GM18858 (cell line): ENCODE results near the gene DKKL1.

Experiments
- ATAC-seq: cut with Tn5 transposase; IDR thresholded peaks from one replicate; pipeline ENCODE4 v1.9.1; 2021; ENCODE audit not compliant: unreplicated experiment

The DKKL1 gene

DNA sequence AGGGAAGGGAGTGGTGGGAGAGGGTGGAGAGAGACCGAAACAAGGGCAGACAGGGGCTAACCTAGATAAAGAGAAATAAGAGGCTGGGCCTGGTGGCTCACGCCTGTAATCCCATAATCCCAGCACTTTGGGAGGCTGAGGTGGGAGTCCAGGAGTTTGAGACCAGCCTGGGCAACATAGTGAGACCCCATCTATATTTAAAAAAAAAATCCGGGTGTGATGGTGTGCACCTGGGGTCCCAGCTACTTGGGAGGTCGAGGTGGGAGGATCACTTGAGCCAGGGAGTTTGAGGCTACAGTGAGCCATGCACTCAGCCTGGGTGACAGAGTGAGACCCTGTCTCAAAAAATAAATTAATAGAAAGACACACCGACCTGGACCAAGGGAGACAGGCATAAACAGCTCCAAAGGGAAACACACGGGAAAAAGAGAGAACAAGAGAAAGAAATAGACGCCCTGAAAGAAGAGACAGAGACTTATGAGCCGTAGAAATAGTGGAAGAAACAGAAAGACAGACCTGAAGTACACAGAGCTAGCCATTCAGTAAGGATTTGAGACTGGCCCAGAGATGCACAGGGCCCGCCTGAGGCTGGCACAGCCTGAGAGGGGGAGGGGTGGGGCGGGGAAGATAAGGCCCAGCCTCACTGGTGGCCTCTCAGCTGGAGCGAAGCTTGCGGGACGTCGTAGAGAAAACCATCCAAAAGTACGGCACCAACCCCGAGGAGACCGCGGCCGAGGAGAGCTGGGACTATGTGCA lies 26.2 kb upstream of the DKKL1 start:
- ATAC-seq = no peak

DNA sequence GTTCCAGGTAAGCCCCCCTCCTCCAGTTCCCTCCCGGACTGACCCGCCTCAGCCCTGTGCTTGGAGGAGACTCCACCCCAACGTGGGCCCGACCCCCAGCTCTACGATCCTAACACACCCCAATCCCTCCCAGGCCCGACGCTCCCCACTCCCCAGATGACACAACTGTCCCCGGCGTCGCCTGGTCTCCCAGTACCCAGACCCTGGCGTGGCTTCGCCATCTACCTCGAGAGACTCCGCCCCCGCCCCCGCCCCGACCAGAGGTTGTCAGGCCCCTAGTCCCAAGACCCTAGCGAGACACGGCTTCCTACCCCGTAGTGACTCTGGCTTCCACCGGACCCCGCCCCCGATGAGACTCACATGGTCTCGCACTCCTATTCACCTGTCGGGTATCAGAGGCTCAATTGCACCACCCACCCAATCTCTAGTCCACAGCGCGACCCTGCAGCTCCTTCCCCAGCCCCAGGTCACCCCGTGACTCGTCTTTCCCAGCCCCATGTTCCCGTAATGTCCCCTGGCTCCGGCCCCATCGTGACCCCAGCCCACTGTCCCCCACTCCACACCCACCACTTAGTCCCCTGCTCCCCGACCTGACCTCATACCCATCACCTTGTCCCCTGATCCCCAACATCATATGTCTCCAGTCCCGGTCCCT lies 25.5 kb upstream of the DKKL1 start:
- ATAC-seq = no peak

DNA sequence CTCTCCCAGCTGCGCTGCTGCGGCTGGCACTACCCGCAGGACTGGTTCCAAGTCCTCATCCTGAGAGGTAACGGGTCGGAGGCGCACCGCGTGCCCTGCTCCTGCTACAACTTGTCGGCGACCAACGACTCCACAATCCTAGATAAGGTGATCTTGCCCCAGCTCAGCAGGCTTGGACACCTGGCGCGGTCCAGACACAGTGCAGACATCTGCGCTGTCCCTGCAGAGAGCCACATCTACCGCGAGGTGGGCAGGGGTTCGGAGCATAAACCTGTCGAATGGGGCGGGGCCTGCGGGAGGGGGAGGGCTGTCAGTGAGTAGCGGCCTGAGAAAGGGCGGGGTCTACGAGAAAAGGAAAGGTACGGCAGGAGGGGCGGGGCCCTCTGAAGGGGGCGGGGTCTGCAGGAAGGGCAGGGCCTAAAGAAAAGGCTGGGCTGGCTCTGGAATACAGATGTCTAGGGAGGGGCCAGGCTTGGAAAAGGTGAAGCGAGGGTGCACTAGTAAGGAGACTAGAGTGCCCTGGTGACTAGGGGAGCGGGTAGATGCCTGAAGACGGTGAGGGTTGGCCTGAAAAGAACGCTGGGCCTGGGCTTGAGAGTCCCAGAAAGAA lies 24.9 kb upstream of the DKKL1 start:
- no peak for ATAC-seq

DNA sequence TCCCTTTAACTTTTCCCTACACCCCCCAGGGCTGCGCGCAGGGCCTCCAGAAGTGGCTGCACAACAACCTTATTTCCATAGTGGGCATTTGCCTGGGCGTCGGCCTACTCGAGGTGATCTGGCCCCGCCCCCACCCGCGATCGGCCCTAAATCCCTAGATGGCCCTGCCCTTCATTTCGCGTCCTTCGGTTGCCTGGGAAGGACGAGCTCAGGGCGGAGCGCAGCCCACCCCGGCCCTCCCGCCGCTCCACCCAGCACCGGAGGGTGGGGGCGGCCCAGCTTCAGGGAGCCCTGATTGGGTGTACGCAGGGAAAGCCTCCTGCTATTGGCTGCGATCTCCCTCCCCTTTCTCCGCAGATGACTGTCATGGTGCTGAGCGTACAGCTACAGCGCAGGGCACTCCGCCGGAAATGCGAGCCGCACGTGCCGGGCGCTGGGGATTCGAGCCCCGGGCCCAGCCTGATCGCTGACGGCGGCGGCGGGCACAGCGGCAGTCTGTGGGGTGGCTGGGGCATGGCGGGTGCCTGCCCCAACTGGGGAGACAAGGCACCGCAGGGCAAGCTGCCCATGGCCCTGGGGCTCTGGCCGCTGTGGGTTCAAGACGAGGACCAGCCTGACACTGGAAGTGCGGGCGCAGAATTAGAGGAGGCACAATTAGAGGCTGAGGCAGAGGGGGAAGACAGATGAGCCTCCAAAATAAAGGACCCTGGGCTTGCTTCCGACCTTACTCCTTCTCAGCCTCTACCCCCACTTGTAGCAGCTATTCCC lies 24.2 kb upstream of the DKKL1 start:
- ATAC-seq = no peak

- no peak for ATAC-seq
Measured at GRCh38 chr19:49340069-49340864, 23.4 kb upstream of the DKKL1 start.

GRCh38 chr19:49340865-49341718 lies 22.6 kb upstream of the DKKL1 start:
- no peak for ATAC-seq

DNA sequence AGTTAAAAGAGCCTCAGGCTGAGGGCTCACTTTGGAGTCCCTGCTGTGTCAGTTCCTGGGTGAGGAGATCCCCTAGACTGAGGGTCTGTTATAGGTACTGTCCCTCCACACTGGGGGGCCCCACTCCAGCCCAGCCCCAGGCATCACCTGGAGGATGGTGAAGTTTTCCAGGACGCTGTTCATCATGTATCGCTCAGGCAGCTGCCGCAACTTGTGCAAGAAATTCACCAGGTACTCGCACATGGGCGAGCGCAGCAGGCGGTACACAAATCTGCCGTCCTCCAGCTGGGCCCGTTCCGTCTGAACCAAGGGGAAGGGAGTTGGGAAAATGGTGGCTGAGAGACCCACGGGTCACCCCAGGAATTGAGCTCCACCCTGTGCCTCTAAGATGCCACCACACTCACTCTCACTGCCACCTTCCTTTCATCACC lies 21.4 kb upstream of the DKKL1 start:
- no peak for ATAC-seq

GRCh38 chr19:49343123-49343522 lies 20.6 kb upstream of the DKKL1 start:
- ATAC-seq = no peak

GRCh38 chr19:49344505-49345423 lies 18.9 kb upstream of the DKKL1 start:
- no peak for ATAC-seq

DNA sequence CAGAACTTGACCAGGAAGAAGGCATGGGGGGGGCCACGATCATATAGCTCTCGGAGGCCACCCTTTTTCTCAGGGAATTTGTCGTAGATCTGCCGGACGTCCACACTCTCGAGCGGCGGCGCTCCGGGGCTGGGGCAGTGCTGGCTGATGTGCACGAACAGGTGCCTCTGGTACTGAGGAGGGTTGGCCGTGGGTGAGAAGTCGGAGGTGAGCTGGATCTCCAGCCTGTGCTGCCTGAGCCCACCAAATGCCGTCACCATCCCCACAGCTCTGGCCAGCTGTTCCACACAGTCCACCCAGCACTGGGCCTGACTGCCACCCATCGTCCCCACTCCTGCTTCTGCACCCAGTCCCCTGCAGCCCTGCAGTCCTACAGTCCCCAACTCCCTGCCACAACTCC lies 16.5 kb upstream of the DKKL1 start:
- ATAC-seq = no peak

DNA sequence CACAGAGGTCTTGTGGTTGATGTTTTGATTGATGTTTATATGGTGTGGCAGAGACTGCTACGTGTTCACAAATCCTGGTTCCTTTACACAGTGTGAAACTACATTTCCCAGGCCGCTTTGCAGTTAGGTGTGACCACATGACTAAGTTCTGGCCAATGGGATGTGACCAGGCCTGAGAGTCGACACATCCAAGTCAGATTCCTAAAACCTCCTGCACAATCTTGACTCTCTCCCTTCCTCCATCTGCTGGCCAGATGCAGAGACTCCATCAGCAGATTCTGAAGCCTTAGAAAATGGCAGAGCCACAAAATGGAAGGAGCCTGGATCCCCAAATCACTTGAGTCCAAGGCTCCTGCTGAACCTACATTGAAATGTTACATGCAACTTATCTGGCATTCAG lies 15.8 kb upstream of the DKKL1 start:
- ATAC-seq = no peak

DNA sequence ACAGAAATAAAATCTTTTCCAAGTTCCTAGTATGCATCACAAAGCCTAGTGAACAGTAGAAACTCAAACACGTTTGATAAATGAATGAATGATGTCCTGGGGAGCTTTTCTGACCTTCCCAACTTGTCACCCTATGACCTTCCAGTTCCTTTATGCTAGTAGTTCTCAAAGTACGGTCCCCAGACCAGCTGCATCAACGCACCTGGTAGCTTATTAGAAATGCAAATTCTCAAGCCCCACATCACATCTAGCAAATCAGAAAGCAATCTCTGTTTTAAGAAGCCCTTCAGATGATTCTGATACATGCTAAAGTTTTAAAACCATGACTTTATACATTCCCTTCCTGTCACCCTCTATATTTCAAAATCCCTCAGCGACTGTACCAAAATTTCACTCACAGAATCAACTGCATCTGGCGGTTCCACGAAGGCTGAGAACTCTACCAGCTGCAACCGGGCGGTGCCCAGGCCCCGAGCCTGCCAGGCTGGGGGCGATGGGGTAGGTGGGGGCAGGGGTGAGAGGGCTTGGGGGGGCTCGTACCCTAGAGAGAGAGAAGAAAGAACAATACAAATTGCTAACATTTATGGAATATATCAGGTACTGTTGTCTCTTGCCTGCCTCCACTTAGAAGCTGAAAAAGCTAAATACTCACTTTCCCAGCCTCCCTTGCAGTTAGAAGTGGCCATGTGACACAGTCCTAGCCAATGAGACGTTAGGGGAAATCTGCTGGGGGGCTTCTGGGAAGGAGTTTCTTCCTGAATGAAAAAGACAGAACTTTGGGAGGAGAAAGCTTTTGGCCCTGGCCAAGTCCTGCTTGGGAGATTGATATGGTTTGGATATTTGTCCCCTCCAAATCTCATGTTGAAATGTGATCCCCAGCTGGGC lies 15.1 kb upstream of the DKKL1 start:
- ATAC-seq = no peak

- no peak for ATAC-seq
Measured at GRCh38 chr19:49349567-49349966, 14.1 kb upstream of the DKKL1 start.

DNA sequence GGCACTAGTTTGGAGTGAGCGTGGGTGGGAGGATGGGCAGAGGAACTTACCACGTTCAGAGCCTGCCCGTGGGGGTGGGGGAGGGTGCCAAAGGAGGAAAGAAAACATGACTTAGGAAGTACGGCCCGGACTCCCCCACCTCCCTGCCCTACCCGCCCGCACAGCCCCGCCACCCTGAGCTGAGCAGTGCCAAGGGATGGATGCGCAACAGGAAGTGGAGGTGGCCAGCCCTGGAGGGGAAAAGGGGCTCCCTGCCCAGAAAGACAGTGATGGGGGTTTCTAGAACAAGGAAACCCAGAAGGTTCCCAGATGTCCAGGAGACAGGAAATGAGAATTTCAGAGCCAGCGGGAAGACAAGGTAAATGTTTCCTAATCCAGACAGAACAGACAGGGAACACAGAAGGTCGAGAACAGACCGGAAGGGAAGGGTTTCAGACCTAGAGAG lies 7.7 kb upstream of the DKKL1 start:
- no peak for ATAC-seq

DNA sequence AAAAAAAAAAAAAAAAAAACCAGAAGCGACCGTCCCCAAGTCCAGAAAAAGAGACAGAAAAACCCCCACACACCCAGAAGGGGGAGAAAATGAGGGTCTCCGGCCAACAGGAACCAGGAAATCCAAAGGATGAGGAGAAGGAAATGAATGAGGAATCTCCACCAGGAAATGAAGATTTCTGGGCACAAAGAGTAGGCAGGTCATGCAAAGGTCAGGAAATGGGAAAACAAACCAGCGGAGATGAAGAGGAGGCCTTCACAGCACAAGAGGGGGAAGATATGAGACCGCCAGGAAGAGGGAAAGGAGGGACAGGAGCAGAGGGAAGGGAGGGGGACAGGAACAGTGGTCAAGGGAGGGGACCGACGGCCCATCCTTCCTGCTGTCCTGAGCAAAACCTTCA lies 7.3 kb upstream of the DKKL1 start:
- no peak for ATAC-seq

GRCh38 chr19:49357186-49357585 lies 6.5 kb upstream of the DKKL1 start:
- no peak for ATAC-seq
